Midbrain (tissue), 1 donor: Measurements from ENCODE around the gene RGS3.

ENCODE experiments used
- DNase-seq: peaks from one replicate; lab custom pipeline; 2025; lab: John Stamatoyannopoulos, UW

RGS3 gene

GRCh38 chr9:113619491-113620376, 156.2 kb downstream of the RGS3 start:
- DNase-seq, result no peak

- DNase-seq, result no peak
Observed at GRCh38 chr9:113620377-113621161, 157.0 kb downstream of the RGS3 start.

DNA sequence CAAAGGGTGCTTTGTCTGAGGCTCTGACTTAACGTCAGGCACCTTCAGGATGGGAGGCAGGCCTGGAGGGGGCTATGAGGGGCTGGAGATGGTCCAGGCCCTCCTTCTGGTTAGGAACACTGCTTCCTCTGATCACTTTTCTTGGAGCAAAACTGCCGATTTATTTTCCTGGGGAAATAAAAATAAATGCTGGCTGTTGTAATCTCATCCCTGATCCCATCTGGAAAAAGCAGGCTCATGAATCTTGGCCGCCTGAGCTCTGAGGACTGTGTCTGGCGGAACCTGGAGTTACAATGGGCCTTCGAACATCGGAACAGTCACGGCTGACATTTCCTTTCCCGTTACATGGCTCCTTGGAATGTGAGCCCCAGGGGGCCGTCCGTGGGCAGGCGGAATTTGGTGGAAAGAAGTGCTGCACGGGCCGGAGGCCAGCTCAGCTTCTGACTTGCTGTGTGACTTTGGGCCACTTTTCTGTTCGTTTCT, 157.8 kb downstream of the RGS3 start:
- DNase-seq, result no peak

GRCh38 chr9:113621980-113622379, 158.5 kb downstream of the RGS3 start:
- DNase-seq, result no peak

DNA sequence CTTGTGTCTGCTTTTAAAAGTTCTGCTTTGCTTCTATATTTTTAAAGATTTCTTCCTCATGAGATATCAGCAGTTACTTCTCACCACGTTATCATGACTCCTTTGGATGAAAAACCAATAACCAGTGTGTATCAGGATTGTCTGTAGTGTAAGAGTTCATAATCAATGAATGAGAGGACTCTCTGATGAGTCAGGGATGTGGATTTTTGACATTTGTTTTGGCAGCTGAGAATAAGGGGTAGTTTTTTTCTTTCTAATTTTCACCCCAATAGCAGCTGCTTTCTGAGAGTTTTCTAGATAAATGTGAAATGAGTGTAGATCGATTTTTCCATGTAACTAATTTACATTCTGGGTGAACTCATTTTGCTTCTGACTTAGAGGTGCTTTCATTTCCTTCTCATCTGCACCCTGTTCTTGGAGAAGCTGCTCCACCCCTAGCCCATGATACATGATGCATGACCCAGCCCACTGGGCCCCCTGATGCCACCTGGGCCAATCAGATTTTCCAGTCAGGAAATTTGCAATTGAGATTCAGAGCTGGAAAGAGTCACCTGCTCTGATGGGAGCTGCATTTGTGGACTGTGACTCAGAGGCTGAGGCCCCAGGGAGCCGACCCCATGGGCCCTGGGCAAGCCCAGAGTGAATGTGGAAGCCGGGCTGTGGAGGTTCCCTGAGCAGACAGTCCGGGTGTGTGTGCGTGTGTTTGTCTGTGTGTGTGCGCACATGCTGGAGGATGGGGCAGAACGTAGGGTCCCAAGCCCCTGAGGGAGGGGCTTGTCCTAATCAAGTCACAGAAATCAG, 159.3 kb downstream of the RGS3 start:
- no peak for DNase-seq

GRCh38 chr9:113623851-113624485, 160.4 kb downstream of the RGS3 start:
- no peak for DNase-seq

DNA sequence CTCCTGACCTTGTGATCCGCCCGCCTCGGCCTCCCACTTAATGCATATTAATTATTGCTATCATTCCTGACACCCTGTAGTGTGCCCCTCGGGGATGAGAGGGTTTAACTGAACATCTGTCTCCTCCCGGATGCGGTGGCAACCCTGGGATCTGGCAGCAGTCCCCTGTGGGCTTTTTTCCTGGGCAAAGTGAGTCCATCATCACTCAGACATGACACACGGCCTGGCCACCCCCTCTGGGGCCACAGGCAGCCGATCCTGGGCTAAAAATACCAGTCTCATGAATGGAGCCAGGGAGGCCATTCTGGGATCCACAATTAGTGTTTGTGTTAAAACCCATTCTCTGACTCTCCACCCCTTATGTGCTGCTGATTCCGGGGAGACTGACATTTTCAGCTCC, 161.2 kb downstream of the RGS3 start:
- DNase-seq, result no peak

DNA sequence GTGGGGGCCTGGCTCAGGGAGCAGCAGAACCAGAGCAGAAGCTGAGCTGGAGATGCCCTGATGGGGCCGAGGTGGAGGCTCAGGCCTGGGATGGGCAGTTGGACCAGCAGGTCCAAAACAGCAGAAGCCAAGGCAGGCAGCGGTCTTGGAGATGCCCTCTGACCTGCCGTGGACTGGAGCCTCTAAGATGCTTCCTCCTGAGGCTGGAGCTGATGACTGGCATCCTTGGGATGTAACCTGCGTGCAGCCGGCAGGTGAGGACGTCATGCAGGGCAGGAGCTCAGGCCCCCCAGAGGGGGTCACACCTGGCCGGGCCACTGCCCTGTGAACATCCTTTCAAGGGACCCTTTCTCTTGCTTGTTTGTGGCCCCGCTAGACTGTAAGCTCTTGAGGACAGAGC, 162.0 kb downstream of the RGS3 start:
- no peak for DNase-seq

DNA sequence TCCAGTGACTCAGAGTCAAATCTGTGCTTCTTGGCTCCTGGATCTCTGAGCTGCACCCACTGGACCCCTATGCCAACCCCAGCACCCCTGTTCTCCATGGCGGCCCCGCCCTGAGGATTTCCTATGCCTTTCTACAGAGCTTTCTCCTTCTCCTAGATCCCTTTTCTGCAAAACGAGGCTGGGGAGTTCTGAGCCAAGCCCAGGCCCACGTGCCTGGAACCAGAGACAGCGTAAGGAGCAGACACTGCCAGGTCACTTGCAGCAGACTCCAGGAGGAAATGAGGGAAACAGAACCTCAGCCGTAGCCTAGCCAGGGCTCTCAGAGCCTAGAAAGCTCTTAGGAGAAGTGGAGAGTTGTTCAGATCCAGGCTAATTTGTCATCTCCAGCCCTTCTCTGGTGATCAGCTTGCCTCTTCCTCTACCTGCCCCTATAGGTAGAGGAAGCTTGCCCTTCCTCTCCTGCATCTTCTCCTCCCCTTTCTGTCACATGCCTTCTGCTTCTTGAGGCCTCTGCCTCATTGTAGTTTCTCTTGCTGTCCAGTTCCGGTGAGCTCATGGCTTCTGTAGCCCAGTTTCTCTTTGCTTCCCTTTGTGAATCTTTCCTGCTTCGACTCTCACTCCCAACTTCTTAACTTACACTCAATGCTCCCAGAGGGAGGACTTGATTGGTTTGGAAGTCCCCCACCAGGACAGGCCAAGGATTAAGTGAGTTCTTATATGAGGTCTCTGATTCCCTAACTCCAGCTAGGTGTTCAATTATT, 163.4 kb downstream of the RGS3 start:
- DNase-seq, result peak; percentile 50

DNA sequence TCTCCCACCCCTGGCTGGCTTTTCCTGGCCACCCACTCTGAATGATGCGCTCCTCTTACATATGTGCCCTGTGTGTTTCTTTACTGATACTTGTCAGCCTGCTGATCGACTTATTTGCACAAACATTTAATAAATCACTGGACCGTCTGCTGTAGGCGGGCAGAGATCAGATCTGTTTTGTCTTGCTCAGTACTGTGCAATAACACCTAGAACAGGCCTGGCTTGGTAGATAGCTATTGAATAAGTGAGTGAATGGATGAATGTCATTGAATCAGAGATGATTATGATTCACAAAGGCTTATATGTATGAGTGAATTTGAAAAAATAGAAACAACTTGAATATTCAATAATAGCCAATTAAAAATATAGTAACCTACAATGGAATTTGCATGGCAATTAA, 165.1 kb downstream of the RGS3 start:
- DNase-seq, result no peak

GRCh38 chr9:113630386-113631136, 167.0 kb downstream of the RGS3 start:
- DNase-seq, result no peak

GRCh38 chr9:113631137-113631765, 167.7 kb downstream of the RGS3 start:
- DNase-seq, result no peak

GRCh38 chr9:113631871-113632665, 168.5 kb downstream of the RGS3 start:
- DNase-seq, result no peak

- no peak for DNase-seq
Observed at GRCh38 chr9:113632776-113633590, 169.5 kb downstream of the RGS3 start.

GRCh38 chr9:113633782-113634595, 170.5 kb downstream of the RGS3 start:
- DNase-seq, result no peak

DNA sequence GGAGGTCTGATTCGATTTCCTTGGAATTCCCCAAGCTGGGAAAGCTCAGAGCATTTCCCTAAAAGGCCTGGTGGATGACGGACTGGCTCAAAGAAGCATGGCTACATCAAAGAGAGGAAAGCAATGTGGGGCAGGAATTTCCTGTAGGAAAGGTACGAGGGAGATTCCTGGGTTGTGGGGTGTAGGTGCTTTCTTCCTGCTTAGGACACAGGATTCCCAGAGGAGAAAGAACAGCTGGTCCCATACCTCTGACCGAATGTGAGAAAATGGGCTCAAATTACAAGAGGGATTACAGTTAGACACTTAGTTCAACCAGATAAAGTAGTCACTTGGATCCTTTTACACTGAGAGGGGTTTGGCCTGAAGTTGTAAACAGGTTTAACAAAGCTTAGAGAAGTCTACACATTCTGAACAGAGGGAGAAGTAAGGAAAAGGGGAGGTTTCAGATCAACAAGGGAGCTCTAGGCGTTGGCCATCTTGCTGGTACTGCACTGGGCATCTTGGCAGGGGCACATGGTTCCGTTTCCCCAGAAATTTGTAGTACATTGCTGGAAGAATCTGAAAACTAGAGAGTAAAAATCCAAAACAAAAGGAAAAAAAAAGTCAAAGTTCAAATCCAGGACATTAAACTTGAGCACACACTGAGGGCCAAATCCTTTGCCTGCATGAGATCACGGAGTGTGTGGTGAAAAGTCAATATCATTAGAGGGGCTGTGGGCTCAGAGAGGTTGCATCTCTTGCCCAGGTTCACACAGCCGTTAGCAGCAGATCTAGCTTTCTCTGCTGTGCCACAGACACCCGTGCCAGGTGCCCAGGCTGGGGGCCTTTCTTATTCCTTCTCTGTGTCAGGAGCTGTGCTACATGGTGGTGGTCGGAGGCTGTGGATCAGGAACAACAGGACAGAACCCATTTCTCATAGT, 171.3 kb downstream of the RGS3 start:
- DNase-seq, result no peak
